GM10266 (cell line): ENCODE results near the gene SPRR4.
A peak's percentile ranks its signal among the peaks of the same experiment; 100 is the strongest.

Experiments
- DNase-seq: peaks from one replicate; pipeline ENCODE4 v3.0.0; 2012; ENCODE audit errors: extremely low spot score
- TF ChIP-seq, protein P1 (sequence below): IDR thresholded peaks from 2 replicates; pipeline ENCODE4 v1.5.1; 2012; ENCODE audit warnings: mild to moderate bottlenecking, low read depth; ENCODE audit not compliant: control insufficient read depth, insufficient read depth; ENCODE audit errors: missing control alignments

The SPRR4 gene, protein sequence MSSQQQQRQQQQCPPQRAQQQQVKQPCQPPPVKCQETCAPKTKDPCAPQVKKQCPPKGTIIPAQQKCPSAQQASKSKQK

GRCh38 chr1:152970495-152970894 lies at the start of gene SPRR4:
TSS of gene SPRR4 (plus strand) at chr1:152970648. CDS start at chr1:152971891, 1,243 bp downstream.
- TF ChIP-seq, protein P1, sequence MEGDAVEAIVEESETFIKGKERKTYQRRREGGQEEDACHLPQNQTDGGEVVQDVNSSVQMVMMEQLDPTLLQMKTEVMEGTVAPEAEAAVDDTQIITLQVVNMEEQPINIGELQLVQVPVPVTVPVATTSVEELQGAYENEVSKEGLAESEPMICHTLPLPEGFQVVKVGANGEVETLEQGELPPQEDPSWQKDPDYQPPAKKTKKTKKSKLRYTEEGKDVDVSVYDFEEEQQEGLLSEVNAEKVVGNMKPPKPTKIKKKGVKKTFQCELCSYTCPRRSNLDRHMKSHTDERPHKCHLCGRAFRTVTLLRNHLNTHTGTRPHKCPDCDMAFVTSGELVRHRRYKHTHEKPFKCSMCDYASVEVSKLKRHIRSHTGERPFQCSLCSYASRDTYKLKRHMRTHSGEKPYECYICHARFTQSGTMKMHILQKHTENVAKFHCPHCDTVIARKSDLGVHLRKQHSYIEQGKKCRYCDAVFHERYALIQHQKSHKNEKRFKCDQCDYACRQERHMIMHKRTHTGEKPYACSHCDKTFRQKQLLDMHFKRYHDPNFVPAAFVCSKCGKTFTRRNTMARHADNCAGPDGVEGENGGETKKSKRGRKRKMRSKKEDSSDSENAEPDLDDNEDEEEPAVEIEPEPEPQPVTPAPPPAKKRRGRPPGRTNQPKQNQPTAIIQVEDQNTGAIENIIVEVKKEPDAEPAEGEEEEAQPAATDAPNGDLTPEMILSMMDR = no peak
- DNase-seq = no peak

- DNase-seq = no peak
These were observed 46.3 kb upstream of the SPRR4 start for GRCh38 chr1:152924191-152924590.

DNA sequence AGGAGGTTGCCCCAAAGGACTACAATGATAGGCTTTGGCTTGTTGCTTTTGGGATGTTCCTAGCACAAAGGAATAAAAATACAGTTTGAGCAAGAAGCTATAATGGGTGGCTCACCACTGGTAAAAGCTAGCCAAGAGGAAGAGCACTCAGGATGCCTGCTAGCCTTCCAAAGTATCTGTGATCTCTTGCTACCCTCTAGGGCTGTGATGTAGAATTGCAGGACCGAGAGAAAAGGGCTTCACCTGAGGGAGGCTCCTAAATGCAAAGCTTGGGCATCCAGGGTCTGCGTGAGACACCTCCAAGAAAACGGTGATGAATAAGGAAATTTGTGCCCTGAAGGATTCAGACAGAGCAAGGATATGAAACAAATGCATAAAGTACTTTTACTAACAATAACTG lies 44.4 kb upstream of the SPRR4 start:
- DNase-seq = peak; percentile 48
- TF ChIP-seq, protein P1 = peak; percentile 71

More at GRCh38 chr1:152924191-152924590, 46.3 kb upstream of the SPRR4 start:
- TF ChIP-seq, protein P1 = no peak

DNA sequence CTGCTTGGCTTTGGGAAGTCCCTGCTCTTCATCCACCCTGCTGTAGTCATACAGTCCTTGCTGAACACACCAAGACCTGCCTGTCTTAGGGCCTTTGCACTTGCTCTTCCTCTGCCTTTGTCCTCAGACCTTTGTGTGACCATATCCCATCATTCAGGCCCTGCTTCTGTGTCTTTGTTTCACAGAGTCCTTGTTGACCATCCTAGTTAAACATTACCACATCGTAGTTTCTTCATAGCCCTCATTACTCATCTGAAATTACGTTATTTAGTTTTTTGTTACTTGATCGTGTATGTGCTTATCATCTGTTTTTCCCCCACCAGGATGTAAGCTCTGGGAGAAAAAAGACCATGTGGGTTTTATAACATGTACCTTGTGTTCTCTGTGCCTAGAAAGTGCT lies 41.8 kb upstream of the SPRR4 start:
- DNase-seq = no peak
- TF ChIP-seq, protein P1 = no peak

GRCh38 chr1:152932170-152932811 lies 38.2 kb upstream of the SPRR4 start:
- no peak for DNase-seq
- TF ChIP-seq, protein P1 = no peak

DNA sequence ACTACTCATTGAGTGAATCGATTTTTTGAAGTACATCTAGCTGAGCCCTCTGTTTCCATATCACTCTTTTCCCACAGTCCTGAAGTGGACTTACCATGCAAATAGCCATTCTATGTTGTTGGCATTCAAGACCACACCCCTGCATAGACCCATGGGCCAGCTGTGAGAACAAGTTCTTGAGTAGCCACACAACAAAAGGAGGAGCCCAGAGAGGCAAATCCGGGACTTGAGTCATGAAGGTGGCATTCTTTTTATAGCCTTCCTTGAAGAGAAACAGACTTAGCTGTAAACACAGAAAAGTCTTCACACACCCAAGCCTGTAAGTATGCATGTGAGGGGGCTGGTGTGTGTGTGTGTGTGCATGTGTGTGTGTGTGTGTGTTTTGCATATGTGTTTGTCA lies 37.3 kb upstream of the SPRR4 start:
- no peak for DNase-seq
- TF ChIP-seq, protein P1 = no peak

- TF ChIP-seq, protein P1 = no peak
- no peak for DNase-seq
These were observed 29.8 kb upstream of the SPRR4 start for GRCh38 chr1:152940614-152941013.
